Liver (tissue), 9 donors: ENCODE measurements around the gene CRACR2A. TPM values are rescaled to one million over a fixed set of nuclear protein-coding genes. Genes with fewer than 3 reads are reported as not detected.
A peak's percentile ranks its signal among the peaks of the same experiment; 100 is the strongest.

Experiments
- DNase-seq: peaks from one replicate; pipeline ENCODE4 v3.0.0-alpha.2; 2017; ENCODE audit warnings: low spot score
- H3K27ac ChIP-seq, 2 donors: one replicate each; pipeline ENCODE4 v1.7.0; 2013; ENCODE audit warnings: inconsistent platforms in 2 of 2, low read length in 2 of 2, control low read depth in 1 of 2, low read depth in 1 of 2, mild to moderate bottlenecking in 1 of 2
- H3K27me3 ChIP-seq, 4 donors: one replicate each; pipeline versions ENCODE4 v1.6.1 to v1.7.0; 2013; ENCODE audit warnings: low read length in 3 of 4, inconsistent platforms in 1 of 4, mild to moderate bottlenecking in 1 of 4, moderate library complexity in 1 of 4; ENCODE audit not compliant: control insufficient read depth in 4 of 4, insufficient read depth in 4 of 4
- H3K36me3 ChIP-seq, 4 donors: one replicate each; pipeline versions ENCODE4 v1.6.1 to v1.7.0; 2013; ENCODE audit warnings: low read length in 3 of 4, mild to moderate bottlenecking in 3 of 4, low read depth in 1 of 4, moderate library complexity in 1 of 4; ENCODE audit not compliant: control insufficient read depth in 4 of 4, insufficient read depth in 3 of 4
- H3K4me1 ChIP-seq, 4 donors: one replicate each; pipeline versions ENCODE4 v1.6.1 to v1.7.0; 2013; ENCODE audit warnings: low read length in 3 of 4, mild to moderate bottlenecking in 3 of 4, moderate library complexity in 1 of 4; ENCODE audit not compliant: control insufficient read depth in 4 of 4, insufficient read depth in 4 of 4
- H3K4me3 ChIP-seq, 3 donors: one replicate each; pipeline versions ENCODE4 v1.6.1 to v1.7.0; 2013; ENCODE audit warnings: low read length in 3 of 3, control low read depth in 1 of 3, low read depth in 1 of 3, mild to moderate bottlenecking in 1 of 3
- H3K9ac ChIP-seq, 2 donors: one replicate each; pipeline ENCODE4 v1.7.0; 2013; ENCODE audit warnings: low read length in 2 of 2, mild to moderate bottlenecking in 2 of 2, moderate library complexity in 2 of 2, control low read depth in 1 of 2, low read depth in 1 of 2
- H3K9me3 ChIP-seq, 4 donors: one replicate each; pipeline versions ENCODE4 v1.6.1 to v1.7.0; 2013; ENCODE audit warnings: low read length in 3 of 4; ENCODE audit not compliant: control insufficient read depth in 4 of 4
- EGR1 ChIP-seq, 2 donors: IDR thresholded peaks; 2 replicates each; pipeline ENCODE4 v1.6.1; 2016 to 2018; ENCODE audit warnings: antibody characterized with exemption in 2 of 2, low read depth in 2 of 2
- FOXA1 ChIP-seq: IDR thresholded peaks from 2 replicates; pipeline ENCODE4 v1.6.1; 2016; ENCODE audit warnings: antibody characterized with exemption
- FOXA2 ChIP-seq: IDR thresholded peaks from 2 replicates; pipeline ENCODE4 v1.6.1; 2016; ENCODE audit warnings: antibody characterized with exemption
- HNF4A ChIP-seq, 2 donors: conservative IDR thresholded peaks; 2 replicates each; pipeline ENCODE4 v1.6.1; 2016; ENCODE audit warnings: antibody characterized with exemption in 2 of 2, mild to moderate bottlenecking in 2 of 2
- HNF4G ChIP-seq: IDR thresholded peaks from 2 replicates; pipeline ENCODE4 v1.6.1; 2016; ENCODE audit warnings: antibody characterized with exemption
- JUND ChIP-seq, 2 donors: IDR thresholded peaks; 2 replicates each; pipeline ENCODE4 v1.6.1; 2016; ENCODE audit warnings: antibody characterized with exemption in 2 of 2
- MAX ChIP-seq: IDR thresholded peaks from 2 replicates; pipeline ENCODE4 v1.6.1; 2016; ENCODE audit warnings: antibody characterized with exemption
- NR2F2 ChIP-seq: IDR thresholded peaks from 2 replicates; pipeline ENCODE4 v1.6.1; 2016; ENCODE audit warnings: antibody characterized with exemption
- RAD21 ChIP-seq, 2 donors: IDR thresholded peaks; 2 replicates each; pipeline ENCODE4 v1.6.1; 2016; ENCODE audit warnings: antibody characterized with exemption in 2 of 2, mild to moderate bottlenecking in 2 of 2
- REST ChIP-seq: IDR thresholded peaks from 2 replicates; pipeline ENCODE4 v1.6.1; 2016; ENCODE audit warnings: antibody characterized with exemption, mild to moderate bottlenecking
- RXRA ChIP-seq, 2 donors: IDR thresholded peaks; 2 replicates each; pipeline ENCODE4 v1.6.1; 2017 to 2018; ENCODE audit warnings: antibody characterized with exemption in 2 of 2, mild to moderate bottlenecking in 1 of 2
- SP1 ChIP-seq: IDR thresholded peaks from 2 replicates; pipeline ENCODE4 v1.6.1; 2018; ENCODE audit warnings: antibody characterized with exemption, mild to moderate bottlenecking
- TAF1 ChIP-seq: conservative IDR thresholded peaks from 2 replicates; pipeline ENCODE4 v1.6.1; 2016; ENCODE audit warnings: antibody characterized with exemption, mild to moderate bottlenecking
- YY1 ChIP-seq: IDR thresholded peaks from 2 replicates; pipeline ENCODE4 v1.6.1; 2016; ENCODE audit warnings: antibody characterized with exemption, mild to moderate bottlenecking
- WGBS: extraction: QIAGEN DNeasy Blood & Tissue Kit; methylation state at CpG from one replicate; pipeline ENCODE4 v1.1.7; 2013; 5-methylcytosine and 5-hydroxymethylcytosine counted together
- polyA plus RNA-seq, 2 donors: library from polyadenylated mRNA; stranded (reverse) in 1 of 2; unstranded in 1 of 2; fragments of 200-250 nt in 1 of 2; fragments of >200 nt in 1 of 2; fragmentation: Nextera tagmentation in 1 of 2; extraction: Ambion mirVana in 1 of 2; gene quantifications; one replicate each; pipeline versions ENCODE4 v1.2.1 to v1.2.3, GENCODE V29; 2013 to 2015
- total RNA-seq, 2 donors: library from RNA; depleted of rRNA; stranded (reverse); fragments of >200 nt; gene quantifications; one replicate each; pipeline ENCODE4 v1.2.3, GENCODE V29; 2014
- TF ChIP-seq, protein P1 (sequence below): IDR thresholded peaks from 2 replicates; pipeline ENCODE4 v1.6.1; 2016; ENCODE audit warnings: antibody characterized with exemption
- TF ChIP-seq, protein P2 (sequence below): fragments of 150-350 bp; IDR thresholded peaks from 2 replicates; pipeline ENCODE4 v1.5.1; 2017; ENCODE audit warnings: improper control_type of control experiment, low read depth, low read length; ENCODE audit not compliant: missing input control
- donor health status: healthy.
- donor health status: healthy.
- donor health status: healthy.
- donor health status: healthy.
- donor health status: healthy.

The CRACR2A gene
- total and polyA plus RNA-seq, 4 donors = 0.33 to 4.2 (median 1.4) TPM

DNA sequence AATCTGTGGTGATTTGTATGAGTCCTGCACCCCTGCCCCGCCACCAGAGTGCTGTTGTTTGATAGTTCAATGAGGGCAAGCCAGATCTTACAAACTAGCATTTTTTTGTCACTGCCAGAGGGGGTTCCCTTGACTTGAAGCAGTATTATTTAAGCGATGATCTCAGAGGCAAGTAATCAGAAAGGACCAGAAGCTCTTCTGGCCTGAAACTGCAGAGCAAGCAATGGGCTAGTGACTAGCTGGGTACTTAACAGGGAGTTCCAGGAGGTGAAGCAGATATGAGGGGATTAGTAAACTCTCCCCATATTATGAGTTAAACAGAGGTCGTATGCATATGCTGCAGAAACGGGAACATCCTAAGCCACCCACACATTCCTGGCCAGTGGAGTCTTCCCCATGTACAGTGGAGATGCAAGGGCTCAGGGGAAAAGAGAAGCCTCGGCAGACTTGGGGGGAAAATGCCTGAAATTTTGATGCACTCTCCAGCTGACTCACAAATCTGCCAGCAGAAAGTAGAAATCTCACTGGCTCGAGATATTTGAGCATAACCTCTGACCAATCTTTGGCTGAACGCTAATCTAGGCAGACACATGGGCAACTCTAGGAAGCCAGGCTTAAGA lies 8.3 kb upstream of the CRACR2A start:
- no peak for TF ChIP-seq FOXA1
- TF ChIP-seq REST = no peak
- TF ChIP-seq HNF4A (conservative IDR thresholded peaks at IDR 0.05) = no peak
- TF ChIP-seq MAX = no peak
- TF ChIP-seq YY1 = no peak
- no peak for TF ChIP-seq TAF1
- no peaks in the 10 kb centered on the region for H3K36me3 ChIP-seq
- 77% methylated on average over 7 of the region's 7 CpGs for WGBS

GRCh38 chr12:3759878-3760277 lies 7.0 kb upstream of the CRACR2A start:
- no peak overlapping the region for H3K9ac ChIP-seq
- H3K27ac ChIP-seq = no peak overlapping the region
- 77% methylated on average over 2 of the region's 2 CpGs for WGBS
- no peak for DNase-seq
- peaks cover 12 to 29% (median 26%) of the 10 kb centered on the region in 4 donors for H3K4me1 ChIP-seq
- H3K27me3 ChIP-seq = no peaks in the 10 kb centered on the region
- no peaks in the 10 kb centered on the region for H3K36me3 ChIP-seq
- TF ChIP-seq RXRA (IDR thresholded peaks at IDR 0.05) (no peak), YY1 (no peak), RAD21 (IDR thresholded peaks at IDR 0.05) (no peak)
- H3K4me3 ChIP-seq = no peak overlapping the region
- H3K9me3 ChIP-seq = no peaks in the 10 kb centered on the region

More for the DNA sequence above, 8.3 kb upstream of the CRACR2A start:
- Histone ChIP-seq H3K4me1 (peaks cover 9 to 21% (median 19%) of the 10 kb centered on the region in 4 donors), H3K27ac (no peak overlapping the region), H3K9me3 (no peaks in the 10 kb centered on the region), H3K27me3 (no peaks in the 10 kb centered on the region), H3K4me3 (no peak overlapping the region), H3K9ac (no peak overlapping the region)
- no peak for DNase-seq

GRCh38 chr12:3757261-3757660 lies 4.4 kb upstream of the CRACR2A start:
- Histone ChIP-seq H3K4me3 (no peak overlapping the region), H3K4me1 (peaks cover 15 to 32% (median 27%) of the 10 kb centered on the region in 4 donors), H3K27ac (peak overlapping the region; percentile 21 to 47), H3K36me3 (no peaks in the 10 kb centered on the region), H3K9me3 (no peaks in the 10 kb centered on the region), H3K27me3 (no peaks in the 10 kb centered on the region), H3K9ac (no peak overlapping the region)
- 33% methylated on average over 2 of the region's 2 CpGs for WGBS
- peak; percentile 46 for DNase-seq
- TF ChIP-seq EGR1 (IDR thresholded peaks at IDR 0.05; ENCODE audit: low read depth in 2 of 2) (peak in 1 of 2 donors; percentile 38), HNF4A (conservative IDR thresholded peaks at IDR 0.05) (peak; percentile 80 to 89), RAD21 (IDR thresholded peaks at IDR 0.05) (peak; percentile 59 to 67), SP1 (peak; percentile 97), FOXA2 (peak; percentile 93), NR2F2 (peak; percentile 39), HNF4G (no peak), JUND (IDR thresholded peaks at IDR 0.05) (peak in 1 of 2 donors; percentile 84), TAF1 (no peak), MAX (peak; percentile 80), RXRA (IDR thresholded peaks at IDR 0.05) (peak; percentile 73 to 93), YY1 (peak; percentile 86), REST (peak; percentile 51)
- TF ChIP-seq, protein P1, sequence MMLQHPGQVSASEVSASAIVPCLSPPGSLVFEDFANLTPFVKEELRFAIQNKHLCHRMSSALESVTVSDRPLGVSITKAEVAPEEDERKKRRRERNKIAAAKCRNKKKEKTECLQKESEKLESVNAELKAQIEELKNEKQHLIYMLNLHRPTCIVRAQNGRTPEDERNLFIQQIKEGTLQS = peak; percentile 42
- TF ChIP-seq, protein P2, sequence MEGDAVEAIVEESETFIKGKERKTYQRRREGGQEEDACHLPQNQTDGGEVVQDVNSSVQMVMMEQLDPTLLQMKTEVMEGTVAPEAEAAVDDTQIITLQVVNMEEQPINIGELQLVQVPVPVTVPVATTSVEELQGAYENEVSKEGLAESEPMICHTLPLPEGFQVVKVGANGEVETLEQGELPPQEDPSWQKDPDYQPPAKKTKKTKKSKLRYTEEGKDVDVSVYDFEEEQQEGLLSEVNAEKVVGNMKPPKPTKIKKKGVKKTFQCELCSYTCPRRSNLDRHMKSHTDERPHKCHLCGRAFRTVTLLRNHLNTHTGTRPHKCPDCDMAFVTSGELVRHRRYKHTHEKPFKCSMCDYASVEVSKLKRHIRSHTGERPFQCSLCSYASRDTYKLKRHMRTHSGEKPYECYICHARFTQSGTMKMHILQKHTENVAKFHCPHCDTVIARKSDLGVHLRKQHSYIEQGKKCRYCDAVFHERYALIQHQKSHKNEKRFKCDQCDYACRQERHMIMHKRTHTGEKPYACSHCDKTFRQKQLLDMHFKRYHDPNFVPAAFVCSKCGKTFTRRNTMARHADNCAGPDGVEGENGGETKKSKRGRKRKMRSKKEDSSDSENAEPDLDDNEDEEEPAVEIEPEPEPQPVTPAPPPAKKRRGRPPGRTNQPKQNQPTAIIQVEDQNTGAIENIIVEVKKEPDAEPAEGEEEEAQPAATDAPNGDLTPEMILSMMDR = no peak
